KG1 (cell line): ENCODE results near the gene DNAAF9.

Experiments
- DNase-seq: peaks from one replicate; lab custom pipeline; 2025; lab: John Stamatoyannopoulos, UW

DNAAF9 gene

DNA sequence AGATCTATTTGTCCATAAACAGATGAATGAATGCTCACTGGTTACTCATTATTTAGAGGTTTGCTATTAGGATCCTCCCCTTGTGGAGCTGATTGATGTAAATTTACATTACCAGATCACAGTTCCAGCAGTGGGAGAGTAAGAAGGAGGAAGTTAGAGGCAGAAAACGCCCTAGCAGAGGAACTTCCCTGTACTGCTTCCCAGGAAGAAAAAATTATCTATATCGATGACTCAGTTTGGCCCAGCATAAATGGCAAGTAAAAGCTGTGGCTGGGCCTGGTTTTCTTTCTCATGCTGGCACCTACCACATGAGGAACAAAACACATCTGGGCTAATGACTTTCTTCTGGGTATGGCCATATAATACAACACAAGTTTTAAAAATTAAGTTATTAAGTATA, 35.7 kb downstream of the DNAAF9 start:
- DNase-seq, result no peak

DNA sequence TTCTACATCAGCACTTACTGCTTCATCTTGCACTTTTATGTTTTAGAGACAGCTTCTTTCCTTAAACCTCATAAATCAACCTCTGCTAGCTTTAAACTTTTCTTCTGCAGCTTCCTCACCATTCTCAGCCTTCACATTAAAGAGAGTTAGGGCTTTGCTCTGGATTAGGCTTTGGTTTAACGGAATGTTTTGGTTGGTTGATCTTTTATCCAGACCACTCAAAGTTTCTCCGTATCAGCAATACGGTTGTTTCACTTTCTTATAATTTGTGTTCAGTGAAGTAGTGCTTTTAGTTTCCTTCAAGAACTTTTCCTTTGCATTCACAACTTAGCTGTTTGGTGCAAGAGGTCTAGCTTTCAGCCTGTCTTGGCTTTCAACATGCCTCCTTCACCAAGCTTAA, 40.4 kb downstream of the DNAAF9 start:
- DNase-seq, result no peak

DNA sequence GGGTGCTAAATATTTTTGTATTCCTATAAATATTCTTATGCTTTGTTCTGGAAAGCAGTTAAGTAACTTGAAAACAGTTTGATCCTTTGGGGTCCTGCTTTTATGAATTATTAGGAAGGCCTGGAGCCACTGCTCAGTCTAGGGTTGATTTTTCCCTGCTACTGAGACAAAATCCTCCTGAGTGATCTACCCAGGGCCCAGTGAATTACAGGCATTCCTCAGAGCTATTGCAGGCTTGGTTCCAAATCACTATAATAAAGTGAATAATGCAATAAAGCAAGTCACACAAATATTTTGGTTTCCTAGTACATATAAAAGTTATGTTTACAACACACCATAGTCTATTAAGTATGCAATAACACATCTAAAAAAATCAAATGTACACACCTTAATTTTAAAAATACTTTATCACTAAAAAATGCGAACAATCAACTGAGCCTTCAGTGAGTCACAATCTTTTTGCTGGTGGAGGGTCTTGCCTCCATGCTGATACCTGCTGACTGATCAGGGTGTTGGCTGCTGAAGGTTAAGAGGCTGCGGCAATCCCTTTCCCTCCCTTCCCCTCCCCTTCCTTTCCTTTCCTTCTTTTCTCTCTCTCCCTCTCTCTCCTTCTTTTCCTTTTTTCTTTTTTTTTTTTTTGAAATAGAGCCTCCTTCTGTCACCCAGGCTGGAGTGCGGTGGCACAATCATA, 43.0 kb downstream of the DNAAF9 start:
- no peak for DNase-seq

DNA sequence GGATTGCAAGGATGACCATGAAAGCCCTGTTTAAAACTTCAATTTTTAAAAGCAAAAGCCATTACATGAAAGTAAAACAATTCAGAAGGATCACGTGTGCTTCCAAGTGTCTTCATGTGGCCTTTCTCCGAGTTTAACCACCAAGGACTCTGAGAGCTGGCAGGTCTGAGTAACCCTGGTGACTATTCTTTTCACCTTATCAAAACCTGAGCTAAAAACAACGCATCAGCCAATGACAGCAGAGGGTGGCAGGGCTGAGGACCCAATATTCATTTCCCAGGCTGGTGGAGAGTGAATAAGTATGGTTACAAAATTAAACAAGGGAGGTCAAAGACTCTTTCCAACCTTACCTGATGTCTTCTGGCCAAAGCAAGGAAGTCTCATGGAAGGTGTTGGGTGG, 46.7 kb downstream of the DNAAF9 start:
- DNase-seq, result no peak

DNA sequence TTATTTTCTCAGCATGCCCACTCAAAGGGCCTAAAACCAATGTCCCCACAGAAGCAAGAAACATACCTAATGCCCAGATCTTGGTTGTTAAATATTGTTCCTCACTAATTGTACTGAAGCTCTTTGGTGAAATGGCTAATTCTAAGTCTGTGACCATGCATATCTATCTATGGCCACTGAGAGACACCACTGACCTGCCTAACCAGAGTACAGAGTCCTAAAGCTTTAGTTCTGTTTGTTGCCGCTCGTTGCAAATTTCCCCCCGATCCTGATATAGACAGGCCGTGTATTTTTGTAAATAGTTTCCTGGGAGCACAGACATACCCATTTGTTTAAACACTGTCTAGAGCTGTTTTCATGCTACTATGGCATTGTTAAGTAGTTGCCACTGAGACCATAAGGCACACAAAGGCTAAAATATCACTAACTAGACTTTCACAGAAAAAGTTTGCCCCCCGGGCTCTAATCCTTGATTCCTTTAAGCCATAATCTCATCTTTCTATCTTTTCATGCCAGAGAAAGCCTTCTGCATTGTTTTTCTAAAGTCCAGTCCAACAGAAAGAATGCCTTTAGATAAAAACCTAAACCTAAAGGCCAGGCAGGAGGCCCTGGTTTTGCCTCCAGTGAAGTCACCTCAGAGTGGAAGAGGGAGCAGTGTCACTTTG, 48.7 kb downstream of the DNAAF9 start:
- DNase-seq, result no peak
